ENCODE results near the gene PCSK7.
"Not testable (repeated sequence)": the region's sequence is repeated elsewhere in the genome, so short reads cannot be mapped to it uniquely, and the experiment has no call there.

Gene PCSK7

GRCh38 chr11:117212697-117213355 lies 19.0 kb downstream of the PCSK7 start:
- DNase-seq, result no peak

GRCh38 chr11:117210620-117211019 lies 21.3 kb downstream of the PCSK7 start:
- no peak for DNase-seq

- DNase-seq, result not testable (repeated sequence)
These were observed 22.3 kb downstream of the PCSK7 start for GRCh38 chr11:117209351-117210125.

- not testable (repeated sequence) for DNase-seq
These were observed 23.2 kb downstream of the PCSK7 start for GRCh38 chr11:117208710-117209109.

GRCh38 chr11:117207481-117207880 lies 24.4 kb downstream of the PCSK7 start:
- not testable (repeated sequence) for DNase-seq

GRCh38 chr11:117206859-117207258 lies 25.0 kb downstream of the PCSK7 start:
- not testable (repeated sequence) for DNase-seq

GRCh38 chr11:117206111-117206510 lies 25.8 kb downstream of the PCSK7 start:
- not testable (repeated sequence) for DNase-seq

- no peak for DNase-seq
These were observed 26.6 kb downstream of the PCSK7 start for GRCh38 chr11:117205211-117205818.

- no peak for DNase-seq
These were observed 27.4 kb downstream of the PCSK7 start for GRCh38 chr11:117204283-117205080.

GRCh38 chr11:117203069-117203407 lies 28.8 kb downstream of the PCSK7 start:
- no peak for DNase-seq

GRCh38 chr11:117202386-117203068 lies 29.3 kb downstream of the PCSK7 start:
- no peak for DNase-seq

- no peak for DNase-seq
These were observed 30.1 kb downstream of the PCSK7 start for GRCh38 chr11:117201658-117202305.

GRCh38 chr11:117200813-117201657 lies 30.8 kb downstream of the PCSK7 start:
- DNase-seq, result no peak

GRCh38 chr11:117199916-117200812 lies 31.7 kb downstream of the PCSK7 start:
- no peak for DNase-seq

GRCh38 chr11:117199053-117199915 lies 32.6 kb downstream of the PCSK7 start, which contains the start of gene TAGLN:
Gene TAGLN (plus strand): TSS chr11:117199370. CDS start chr11:117203014, 3,644 bp downstream.
- peak; percentile 82 for DNase-seq

GRCh38 chr11:117198613-117199012 lies 33.3 kb downstream of the PCSK7 start:
- DNase-seq, result no peak

GRCh38 chr11:117197516-117198456 lies 34.1 kb downstream of the PCSK7 start:
- no peak for DNase-seq

GRCh38 chr11:117197006-117197405 lies 34.9 kb downstream of the PCSK7 start:
- no peak for DNase-seq

All from kidney glomerular epithelial cell (primary cell).